ENCODE measurements around the gene PATJ. TPM values are rescaled to one million over a fixed set of nuclear protein-coding genes. Genes with fewer than 3 reads are reported as not detected.

The PATJ gene
- polyA plus RNA-seq, 1 donor from 2014 or later = 7.8 TPM

- H3K27ac ChIP-seq (ENCODE audit: low read length) = no peak overlapping the region
- no peak overlapping the region for H3K4me2 ChIP-seq (ENCODE audit: low read length)
- no peak overlapping the region for H3K9ac ChIP-seq (ENCODE audit: low read length)
- no peak overlapping the region for H3K4me3 ChIP-seq (ENCODE audit: low read length)
- H3F3A ChIP-seq (ENCODE audit: insufficient read depth, low read length, poor library complexity, severe bottlenecking) = no peaks in the 10 kb centered on the region
- no peaks in the 10 kb centered on the region for H3K36me3 ChIP-seq (ENCODE audit: insufficient read depth, low read length)
- H3K27me3 ChIP-seq (ENCODE audit: insufficient read depth, low read depth, low read length) = no peaks in the 10 kb centered on the region
- H2AFZ ChIP-seq (ENCODE audit: low read depth, low read length) = no peak overlapping the region
- H4K20me1 ChIP-seq (ENCODE audit: insufficient read depth) = no peaks in the 10 kb centered on the region
- H3K79me2 ChIP-seq (replicated peaks; ENCODE audit: insufficient read depth, low read length) = no peaks in the 10 kb centered on the region
- no peaks in the 10 kb centered on the region for H3K9me3 ChIP-seq (ENCODE audit: low read length)
- no peaks in the 10 kb centered on the region for H3K9me2 ChIP-seq (ENCODE audit: insufficient read depth, low read length)
- TF ChIP-seq EZH2 (IDR thresholded peaks at IDR 0.05; ENCODE audit: borderline replicate concordance, insufficient read depth, low read length, poor library complexity, severe bottlenecking) (no peak), TAF1 (IDR thresholded peaks at IDR 0.05; ENCODE audit: low read depth) (no peak), EP300 (conservative IDR thresholded peaks at IDR 0.05; ENCODE audit: poor library complexity, severe bottlenecking) (no peak), RAD21 (conservative IDR thresholded peaks at IDR 0.05) (no peak), REST (IDR thresholded peaks at IDR 0.05; ENCODE audit: borderline replicate concordance) (no peak), CTCF (IDR thresholded peaks at IDR 0.05; ENCODE audit: poor library complexity, severe bottlenecking) (no peak), POLR2AphosphoS5 (IDR thresholded peaks at IDR 0.05) (no peak), SMC3 (conservative IDR thresholded peaks at IDR 0.05; ENCODE audit: poor library complexity) (no peak), MXI1 (conservative IDR thresholded peaks at IDR 0.05; ENCODE audit: poor library complexity, severe bottlenecking) (no peak)
Measured at GRCh38 chr1:62052946-62053345, 310.7 kb downstream of the PATJ start.

- H3K27me3 ChIP-seq (ENCODE audit: insufficient read depth, low read depth, low read length) = no peaks in the 10 kb centered on the region
- no peaks in the 10 kb centered on the region for H4K20me1 ChIP-seq (ENCODE audit: insufficient read depth)
- H2AFZ ChIP-seq (ENCODE audit: low read depth, low read length) = no peak overlapping the region
- no peak overlapping the region for H3K4me3 ChIP-seq (ENCODE audit: low read length)
- no peak for TF ChIP-seq SMC3 (conservative IDR thresholded peaks at IDR 0.05; ENCODE audit: poor library complexity)
- TF ChIP-seq TAF1 (IDR thresholded peaks at IDR 0.05; ENCODE audit: low read depth) = no peak
- TF ChIP-seq REST (IDR thresholded peaks at IDR 0.05; ENCODE audit: borderline replicate concordance) = no peak
- TF ChIP-seq RAD21 (conservative IDR thresholded peaks at IDR 0.05) = no peak
- TF ChIP-seq POLR2AphosphoS5 (IDR thresholded peaks at IDR 0.05) = no peak
- TF ChIP-seq EP300 (conservative IDR thresholded peaks at IDR 0.05; ENCODE audit: poor library complexity, severe bottlenecking) = no peak
- TF ChIP-seq CTCF (IDR thresholded peaks at IDR 0.05; ENCODE audit: poor library complexity, severe bottlenecking) = no peak
- no peak for TF ChIP-seq MXI1 (conservative IDR thresholded peaks at IDR 0.05; ENCODE audit: poor library complexity, severe bottlenecking)
- no peak for TF ChIP-seq EZH2 (IDR thresholded peaks at IDR 0.05; ENCODE audit: borderline replicate concordance, insufficient read depth, low read length, poor library complexity, severe bottlenecking)
- H3K9ac ChIP-seq (ENCODE audit: low read length) = no peak overlapping the region
- H3K36me3 ChIP-seq (ENCODE audit: insufficient read depth, low read length) = no peaks in the 10 kb centered on the region
- no peaks in the 10 kb centered on the region for H3K79me2 ChIP-seq (replicated peaks; ENCODE audit: insufficient read depth, low read length)
- H3K9me2 ChIP-seq (ENCODE audit: insufficient read depth, low read length) = no peaks in the 10 kb centered on the region
- H3F3A ChIP-seq (ENCODE audit: insufficient read depth, low read length, poor library complexity, severe bottlenecking) = no peaks in the 10 kb centered on the region
- no peak overlapping the region for H3K27ac ChIP-seq (ENCODE audit: low read length)
- H3K4me2 ChIP-seq (ENCODE audit: low read length) = no peak overlapping the region
- no peaks in the 10 kb centered on the region for H3K9me3 ChIP-seq (ENCODE audit: low read length)
Measured at GRCh38 chr1:62054188-62054587, 311.9 kb downstream of the PATJ start.

Data from neural cell (in vitro differentiated cells).